HFFc6 (cell line): ENCODE measurements around the gene SH2D1B. TPM values are rescaled to one million over a fixed set of nuclear protein-coding genes. Genes with fewer than 3 reads are reported as not detected.
"Not testable (repeated sequence)": the region's sequence is repeated elsewhere in the genome, so short reads cannot be mapped to it uniquely, and the experiment has no call there.

Experiments used
- DNase-seq: peaks from one replicate; pipeline ENCODE4 v3.0.0-alpha.2; 2018
- H3K27ac Mint-ChIP-seq: 2 replicates; pipeline ENCODE4 v1.8.0; 2020; ENCODE audit warnings: mild to moderate bottlenecking, mixed read lengths
- H3K27me3 Mint-ChIP-seq: 2 replicates; pipeline ENCODE4 v1.8.0; 2021; ENCODE audit warnings: mild to moderate bottlenecking, moderate library complexity, mixed read lengths; ENCODE audit not compliant: insufficient read depth
- H3K36me3 Mint-ChIP-seq: 2 replicates; pipeline ENCODE4 v1.8.0; 2021; ENCODE audit warnings: low read depth, mixed read lengths
- H3K4me1 Mint-ChIP-seq: 2 replicates; pipeline ENCODE4 v1.8.0; 2020; ENCODE audit warnings: low read depth, mixed read lengths
- H3K4me3 Mint-ChIP-seq: 2 replicates; pipeline ENCODE4 v1.8.0; 2020; ENCODE audit warnings: mild to moderate bottlenecking, moderate library complexity, mixed read lengths
- H3K9me3 Mint-ChIP-seq: 2 replicates; pipeline ENCODE4 v1.8.0; 2020; ENCODE audit warnings: mild to moderate bottlenecking, mixed read lengths
- total RNA-seq, 6 experiments: library from RNA; stranded (reverse); fragmentation: NEBNext Ultra II Directional; extraction: Animal tissue kit (Norgen Biotek cat#: 25700); gene quantifications; 2 replicates in 1 of 6; 3 replicates in 5 of 6; pipeline ENCODE4 v1.2.3, GENCODE V29; 2021
- TF ChIP-seq, protein P1 (sequence below): fragments of 200-600 bp; sonication (generic); IDR thresholded peaks from 2 replicates; pipeline ENCODE4 v1.5.0; 2021; ENCODE audit warnings: antibody characterized with exemption, mild to moderate bottlenecking

The SH2D1B gene
- total RNA-seq, 6 experiments from 2014 or later, result not detected

DNA sequence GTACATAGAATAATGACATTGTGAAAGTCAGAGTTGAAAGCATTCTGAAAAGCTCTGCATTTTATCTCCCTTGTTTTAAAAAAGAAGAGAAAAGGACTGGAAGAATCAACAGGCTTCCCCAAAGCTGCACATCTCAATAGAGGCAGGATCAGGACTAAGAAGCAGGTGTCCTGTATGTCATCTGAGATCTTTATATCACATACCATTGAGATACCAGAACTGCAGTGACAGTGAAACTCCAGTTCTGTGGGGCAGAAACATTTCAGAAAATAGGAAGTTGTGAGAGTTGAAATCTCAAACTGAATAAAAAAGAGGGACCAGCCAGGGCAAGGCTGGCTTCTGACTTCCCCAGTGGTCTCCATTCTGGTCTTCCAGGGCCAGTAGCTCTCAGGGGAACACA is 33.0 kb upstream of the SH2D1B start:
- no peak for DNase-seq
- Mint-ChIP-seq H3K4me3 (no peak overlapping the region), H3K36me3 (no peaks in the 10 kb centered on the region), H3K4me1 (peaks cover 6% of the 10 kb centered on the region), H3K27me3 (peaks cover 47% of the 10 kb centered on the region), H3K27ac (no peak overlapping the region; the same call in 1 of the 2 replicates), H3K9me3 (no peaks in the 10 kb centered on the region)
- TF ChIP-seq, protein P1, sequence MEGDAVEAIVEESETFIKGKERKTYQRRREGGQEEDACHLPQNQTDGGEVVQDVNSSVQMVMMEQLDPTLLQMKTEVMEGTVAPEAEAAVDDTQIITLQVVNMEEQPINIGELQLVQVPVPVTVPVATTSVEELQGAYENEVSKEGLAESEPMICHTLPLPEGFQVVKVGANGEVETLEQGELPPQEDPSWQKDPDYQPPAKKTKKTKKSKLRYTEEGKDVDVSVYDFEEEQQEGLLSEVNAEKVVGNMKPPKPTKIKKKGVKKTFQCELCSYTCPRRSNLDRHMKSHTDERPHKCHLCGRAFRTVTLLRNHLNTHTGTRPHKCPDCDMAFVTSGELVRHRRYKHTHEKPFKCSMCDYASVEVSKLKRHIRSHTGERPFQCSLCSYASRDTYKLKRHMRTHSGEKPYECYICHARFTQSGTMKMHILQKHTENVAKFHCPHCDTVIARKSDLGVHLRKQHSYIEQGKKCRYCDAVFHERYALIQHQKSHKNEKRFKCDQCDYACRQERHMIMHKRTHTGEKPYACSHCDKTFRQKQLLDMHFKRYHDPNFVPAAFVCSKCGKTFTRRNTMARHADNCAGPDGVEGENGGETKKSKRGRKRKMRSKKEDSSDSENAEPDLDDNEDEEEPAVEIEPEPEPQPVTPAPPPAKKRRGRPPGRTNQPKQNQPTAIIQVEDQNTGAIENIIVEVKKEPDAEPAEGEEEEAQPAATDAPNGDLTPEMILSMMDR, result no peak

DNA sequence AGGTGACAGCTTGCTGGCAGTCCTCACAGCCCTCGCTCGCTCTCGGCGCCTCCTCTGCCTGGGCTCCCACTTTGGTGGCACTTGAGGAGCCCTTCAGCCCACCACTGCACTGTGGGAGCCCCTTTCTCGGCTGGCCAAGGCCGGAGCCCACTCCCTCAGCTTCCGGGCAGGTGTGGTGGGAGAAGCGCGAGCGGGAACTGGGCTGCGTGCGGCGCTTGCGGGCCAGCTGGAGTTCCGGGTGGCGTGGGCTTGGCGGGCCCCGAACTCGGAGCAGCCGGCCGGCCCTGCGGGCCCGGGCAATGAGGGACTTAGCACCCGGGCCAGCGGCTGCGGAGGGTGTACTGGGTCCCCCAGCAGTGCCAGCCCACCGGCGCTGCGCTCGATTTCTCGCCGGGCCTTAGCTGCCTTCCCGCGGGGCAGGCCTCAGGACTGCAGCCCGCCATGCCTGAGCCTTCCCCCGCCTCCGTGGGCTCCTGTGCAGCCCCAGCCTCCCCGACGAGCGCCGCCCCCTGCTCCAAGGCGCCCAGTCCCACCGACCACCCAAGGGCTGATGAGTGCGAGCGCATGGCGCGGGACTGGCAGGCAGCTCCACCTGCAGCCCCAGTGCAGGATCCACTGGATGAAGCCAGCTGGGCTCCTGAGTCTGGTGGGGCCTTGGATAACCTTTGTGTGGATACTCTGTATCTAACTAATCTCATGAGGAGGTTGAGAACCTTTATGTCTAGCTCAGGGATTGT is 21.2 kb upstream of the SH2D1B start:
- not testable (repeated sequence) for H3K9me3 Mint-ChIP-seq, H3K4me1 Mint-ChIP-seq, H3K27ac Mint-ChIP-seq, H3K36me3 Mint-ChIP-seq, H3K4me3 Mint-ChIP-seq, DNase-seq
- H3K27me3 Mint-ChIP-seq, result peaks cover 15% of the 10 kb centered on the region

DNA sequence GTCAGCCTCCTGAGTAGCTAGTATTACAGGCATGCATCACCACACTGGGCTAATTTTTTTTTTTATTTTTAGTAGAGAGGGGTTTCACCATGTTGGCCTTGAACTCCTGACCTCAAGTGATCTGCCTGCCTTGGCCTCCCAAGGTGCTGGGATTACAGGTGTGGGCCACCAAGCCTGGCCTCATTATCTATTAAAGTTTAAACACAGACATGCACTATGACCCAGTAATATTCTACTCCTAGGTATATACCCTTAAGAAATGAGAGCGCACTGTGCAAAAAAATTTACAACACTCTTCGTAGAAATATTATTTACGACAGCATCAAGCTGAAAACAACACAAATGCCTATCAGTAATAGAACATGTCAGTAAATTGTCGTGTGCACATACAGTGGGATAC is 18.6 kb upstream of the SH2D1B start:
- TF ChIP-seq, protein P1, result no peak
- no peak for DNase-seq
- Mint-ChIP-seq H3K4me3 (no peak overlapping the region), H3K27me3 (peaks cover 16% of the 10 kb centered on the region), H3K4me1 (no peaks in the 10 kb centered on the region), H3K9me3 (no peaks in the 10 kb centered on the region), H3K27ac (no peak overlapping the region), H3K36me3 (peaks cover 4% of the 10 kb centered on the region; the same call in 1 of the 2 replicates)

DNA sequence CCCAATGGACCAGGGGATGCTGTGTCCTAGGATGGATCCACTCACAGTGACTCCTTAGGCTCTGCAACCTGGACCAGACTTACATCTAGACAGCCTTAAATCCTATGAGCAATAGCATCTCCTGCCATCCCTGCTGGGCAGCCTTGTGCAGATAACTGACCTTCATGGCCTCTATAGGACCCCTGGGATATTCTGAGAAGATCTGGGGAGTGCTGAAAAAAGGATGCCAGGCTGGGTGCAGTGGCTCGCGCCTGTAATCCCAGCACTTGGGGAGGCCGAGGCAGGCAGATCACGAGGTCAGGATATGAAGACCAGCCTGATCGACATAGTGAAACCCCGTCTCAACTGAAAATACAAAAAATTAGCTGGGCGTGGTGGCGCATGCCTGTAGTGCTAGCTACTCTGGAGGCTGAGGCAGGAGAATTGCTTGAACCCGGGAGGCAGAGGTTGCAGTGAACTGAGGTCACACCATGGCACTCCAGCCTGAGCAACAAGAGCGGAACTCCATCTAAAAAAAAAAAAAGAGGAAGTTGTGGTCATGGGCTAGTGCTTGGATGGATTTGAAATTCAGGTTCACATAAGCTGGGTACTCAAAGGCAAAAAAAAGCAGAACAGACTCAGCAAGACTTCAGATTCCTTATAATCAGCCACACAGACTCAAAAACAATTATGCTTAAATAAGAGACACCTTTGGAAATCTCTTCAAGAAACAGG is 10.9 kb upstream of the SH2D1B start:
- TF ChIP-seq, protein P1, result no peak
- no peak overlapping the region for H3K27ac Mint-ChIP-seq
- no peak overlapping the region for H3K4me3 Mint-ChIP-seq
- H3K4me1 Mint-ChIP-seq, result peaks cover 13% of the 10 kb centered on the region
- H3K9me3 Mint-ChIP-seq, result no peaks in the 10 kb centered on the region
- no peak for DNase-seq
- peaks cover 14% of the 10 kb centered on the region for H3K27me3 Mint-ChIP-seq
- H3K36me3 Mint-ChIP-seq, result no peaks in the 10 kb centered on the region

DNA sequence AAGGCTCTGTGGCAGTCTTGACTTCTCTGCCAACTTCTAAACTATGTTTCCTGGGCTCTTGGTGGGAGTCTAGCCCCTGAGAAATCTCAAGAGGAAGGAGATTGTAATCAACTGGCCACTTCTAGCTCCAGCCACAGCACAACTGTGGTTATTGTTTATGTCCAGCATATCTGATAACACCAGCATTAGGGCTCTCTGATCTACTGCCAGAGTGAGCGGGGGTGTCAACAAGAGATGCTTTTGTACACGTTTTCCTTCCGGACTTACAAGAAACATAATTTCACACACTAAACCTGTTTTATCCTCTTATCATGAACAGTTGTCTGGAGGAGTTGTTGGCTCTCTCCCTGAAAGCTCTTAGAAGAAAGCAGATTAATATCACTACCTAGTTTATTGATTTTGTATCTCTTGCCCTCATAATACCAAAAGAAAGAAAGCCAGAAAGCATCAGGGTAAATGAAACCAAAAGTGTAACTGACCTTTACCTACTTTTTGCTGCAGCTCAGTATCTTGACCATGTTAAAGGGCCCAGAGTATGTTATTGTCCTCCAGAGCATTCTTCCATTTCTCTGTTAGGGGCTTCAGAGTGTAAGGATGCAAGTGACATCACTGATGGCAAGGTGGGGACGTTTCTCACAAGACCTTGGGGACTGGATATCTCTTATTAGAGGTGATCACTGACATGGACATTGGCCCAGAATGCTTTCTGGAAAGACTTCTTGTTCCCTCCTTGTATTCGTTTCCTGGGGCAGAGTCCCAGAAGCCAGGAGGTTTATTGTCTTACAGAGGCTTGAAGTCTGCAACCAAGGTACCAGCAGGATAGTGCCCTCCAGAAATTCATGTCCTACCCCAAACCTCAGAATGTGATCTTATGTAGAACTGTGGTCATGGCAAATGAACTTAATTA is 9.6 kb upstream of the SH2D1B start:
- no peaks in the 10 kb centered on the region for H3K9me3 Mint-ChIP-seq
- H3K27ac Mint-ChIP-seq, result no peak overlapping the region
- peaks cover 13% of the 10 kb centered on the region for H3K4me1 Mint-ChIP-seq
- no peak overlapping the region for H3K4me3 Mint-ChIP-seq
- TF ChIP-seq, protein P1, result no peak
- H3K27me3 Mint-ChIP-seq, result peaks cover 19% of the 10 kb centered on the region
- no peak for DNase-seq
- no peaks in the 10 kb centered on the region for H3K36me3 Mint-ChIP-seq
